ENCODE measurements around the gene RPS15. TPM values are rescaled to one million over a fixed set of nuclear protein-coding genes. Genes with fewer than 3 reads are reported as not detected.

The RPS15 gene
- total RNA-seq, 6 donors from 2014 or later, result 825 to 2,012 (median 1,317) TPM

DNA sequence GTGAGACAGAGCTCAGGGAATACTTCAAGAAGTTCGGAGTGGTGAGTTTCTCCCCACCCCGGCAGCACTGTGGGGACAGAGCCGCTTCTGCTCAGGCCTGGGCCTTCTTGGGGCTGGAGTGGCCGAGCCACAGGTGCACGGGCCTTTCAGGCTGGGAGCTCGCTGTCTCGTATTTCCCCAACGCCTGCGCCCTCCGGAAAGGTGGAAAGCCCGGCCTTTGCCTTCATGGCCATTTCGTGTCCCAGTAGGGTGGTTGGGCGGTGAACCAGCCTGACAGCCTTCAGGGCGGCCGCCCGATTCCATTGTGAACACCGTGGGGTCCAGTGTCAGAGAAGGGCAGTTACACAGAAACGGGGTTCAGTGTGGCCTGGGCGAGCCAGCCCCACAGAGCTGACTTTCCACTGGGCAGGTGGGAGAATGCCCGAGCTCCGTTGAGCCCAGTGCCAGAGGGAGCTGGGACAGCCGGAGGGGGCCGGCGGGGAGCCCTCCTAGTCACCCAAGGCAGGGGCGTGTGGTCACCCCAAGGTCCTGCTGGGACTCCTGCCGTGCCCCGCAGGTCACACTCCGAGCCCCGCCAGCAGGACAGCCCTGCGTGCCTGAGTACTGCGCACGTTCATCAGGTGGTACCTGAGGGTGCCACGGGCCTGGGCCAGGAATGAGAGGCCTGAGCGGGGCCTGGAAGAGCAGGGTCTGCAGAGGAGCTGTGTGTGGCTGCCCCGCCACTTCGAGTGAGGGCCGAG, 16.8 kb upstream of the RPS15 start:
- peaks cover 37 to 89% (median 82%) of the 10 kb centered on the region in 4 donors for H3K36me3 ChIP-seq
- DNase-seq (peak in 1 of 2 donors; percentile 69), ATAC-seq (ENCODE audit: low FRiP score in 2 of 2) (peak; percentile 4 to 13)
- no peaks in the 10 kb centered on the region for H3K27me3 ChIP-seq
- H3K4me3 ChIP-seq, result no peak overlapping the region
- 98 to 100% methylated on average over 3 to 37 of the region's 37 CpGs for WGBS, 2 donors
- H3K9me3 ChIP-seq, result no peaks in the 10 kb centered on the region
- no peak overlapping the region for H3K27ac ChIP-seq
- H3K4me1 ChIP-seq, result peaks cover 17 to 29% (median 22%) of the 10 kb centered on the region in 4 donors
- TF ChIP-seq POLR2A (IDR thresholded peaks at IDR 0.05) (no peak), CTCF (IDR thresholded peaks at IDR 0.05) (no peak), POLR2AphosphoS5 (IDR thresholded peaks at IDR 0.05) (no peak), EP300 (IDR thresholded peaks at IDR 0.05) (no peak)

- Histone ChIP-seq H3K4me1 (peaks cover 11 to 24% (median 17%) of the 10 kb centered on the region in 4 donors), H3K27ac (no peak overlapping the region), H3K4me3 (no peak overlapping the region), H3K36me3 (peaks cover 37 to 94% (median 85%) of the 10 kb centered on the region in 4 donors), H3K27me3 (no peaks in the 10 kb centered on the region), H3K9me3 (no peaks in the 10 kb centered on the region)
- TF ChIP-seq POLR2A (IDR thresholded peaks at IDR 0.05) (no peak), POLR2AphosphoS5 (IDR thresholded peaks at IDR 0.05) (no peak), CTCF (IDR thresholded peaks at IDR 0.05) (no peak), EP300 (IDR thresholded peaks at IDR 0.05) (no peak)
- WGBS, 2 donors, result 89 to 100% methylated on average over 1 to 22 of the region's 22 CpGs
- DNase-seq (no peak), ATAC-seq (ENCODE audit: low FRiP score in 2 of 2) (peak in 1 of 2 donors; percentile 16)
These were observed 16.3 kb upstream of the RPS15 start for GRCh38 chr19:1421958-1422305.

- no peak overlapping the region for H3K27ac ChIP-seq
- H3K36me3 ChIP-seq, result peaks cover 37 to 95% (median 86%) of the 10 kb centered on the region in 4 donors
- ATAC-seq (ENCODE audit: low FRiP score in 2 of 2) (no peak), DNase-seq (no peak)
- no peak overlapping the region for H3K4me3 ChIP-seq
- TF ChIP-seq EP300 (IDR thresholded peaks at IDR 0.05) (no peak), CTCF (IDR thresholded peaks at IDR 0.05) (no peak), POLR2AphosphoS5 (IDR thresholded peaks at IDR 0.05) (no peak), POLR2A (IDR thresholded peaks at IDR 0.05) (no peak)
- WGBS, 2 donors, result 82 to 89% methylated on average over 16 of the region's 16 CpGs
- no peaks in the 10 kb centered on the region for H3K9me3 ChIP-seq
- H3K27me3 ChIP-seq, result no peaks in the 10 kb centered on the region
- H3K4me1 ChIP-seq, result peaks cover 8 to 19% (median 13%) of the 10 kb centered on the region in 4 donors
These were observed 15.8 kb upstream of the RPS15 start for GRCh38 chr19:1422360-1422759.

- Histone ChIP-seq H3K27ac (no peak overlapping the region), H3K4me1 (peaks cover 2 to 13% (median 8%) of the 10 kb centered on the region in 4 donors), H3K9me3 (no peaks in the 10 kb centered on the region), H3K27me3 (no peaks in the 10 kb centered on the region), H3K4me3 (no peak overlapping the region), H3K36me3 (peaks cover 37 to 94% (median 85%) of the 10 kb centered on the region in 4 donors)
- WGBS, 2 donors, result 93 to 95% methylated on average over 20 to 24 of the region's 24 CpGs
- ATAC-seq (ENCODE audit: low FRiP score in 2 of 2), result no peak
- no peak for TF ChIP-seq POLR2A (IDR thresholded peaks at IDR 0.05)
- no peak for TF ChIP-seq POLR2AphosphoS5 (IDR thresholded peaks at IDR 0.05)
- TF ChIP-seq EP300 (IDR thresholded peaks at IDR 0.05), result no peak
- no peak for TF ChIP-seq CTCF (IDR thresholded peaks at IDR 0.05)
- DNase-seq, result peak in 1 of 2 donors; percentile 76
These were observed 15.3 kb upstream of the RPS15 start for GRCh38 chr19:1422943-1423342.

Data from upper lobe of left lung (tissue), 6 donors.